HCT116 (cell line): Measurements from ENCODE around the gene SOX1.

Experiments
- CBX3 ChIP-seq: IDR thresholded peaks from 2 replicates; pipeline ENCODE4 v1.6.1; 2012; ENCODE audit warnings: low read depth
- EZH2 ChIP-seq: fragments of 200-600 bp; sonication (generic); IDR thresholded peaks from 2 replicates; pipeline ENCODE4 v1.6.1; 2017; ENCODE audit warnings: antibody characterized with exemption, mixed run types
- EZH2phosphoT487 ChIP-seq: fragments of 200-600 bp; IDR thresholded peaks from 2 replicates; pipeline ENCODE4 v1.6.1; 2018; ENCODE audit warnings: antibody characterized with exemption, borderline replicate concordance
- POLR2A ChIP-seq: IDR thresholded peaks from 2 replicates; pipeline ENCODE4 v1.7.0; 2011; ENCODE audit warnings: borderline replicate concordance; ENCODE audit not compliant: insufficient read depth, insufficient read length; ENCODE audit errors: extremely low read depth
- POLR2AphosphoS5 ChIP-seq: IDR thresholded peaks from 2 replicates; pipeline ENCODE4 v1.6.1; 2011; ENCODE audit warnings: mild to moderate bottlenecking, low read depth, low read length, moderate library complexity
- RAD21 ChIP-seq: IDR thresholded peaks from 2 replicates; pipeline ENCODE4 v1.6.1; 2012; ENCODE audit warnings: low read depth, mild to moderate bottlenecking
- SIN3A ChIP-seq: IDR thresholded peaks from 2 replicates; pipeline ENCODE4 v1.6.1; 2012; ENCODE audit warnings: low read depth
- SP1 ChIP-seq: IDR thresholded peaks from 2 replicates; pipeline ENCODE4 v1.6.1; 2012; ENCODE audit warnings: low read depth
- ZNF274 ChIP-seq: fragments of 200-500 bp; sonication (Bioruptor generic); IDR thresholded peaks from 2 replicates; pipeline ENCODE4 v1.6.1; 2014; ENCODE audit warnings: mild to moderate bottlenecking, low read depth, low read length, inconsistent platforms
- TF ChIP-seq, protein P1 (sequence below), 3 experiments: fragments of 200-600 bp in 1 of 3; sonication (generic) in 1 of 3; IDR thresholded peaks in 2 of 3; conservative IDR thresholded peaks in 1 of 3; 2 replicates each; pipeline ENCODE4 v1.5.1; 2012 to 2017; ENCODE audit warnings: low read depth in 2 of 3, low read length in 2 of 3, antibody characterized with exemption in 1 of 3, borderline replicate concordance in 1 of 3, control low read depth in 1 of 3, mild to moderate bottlenecking in 1 of 3, mixed read lengths in 1 of 3, mixed run types in 1 of 3, moderate library complexity in 1 of 3; ENCODE audit not compliant: insufficient read depth in 1 of 3
- TF ChIP-seq, protein P2 (sequence below): IDR thresholded peaks from 2 replicates; pipeline ENCODE4 v1.6.1; 2012
- TF ChIP-seq, protein P3 (sequence below): IDR thresholded peaks from 2 replicates; pipeline ENCODE4 v1.6.1; 2011; ENCODE audit warnings: mild to moderate bottlenecking, low read length, moderate library complexity; ENCODE audit not compliant: insufficient replicate concordance; ENCODE audit errors: extremely low read depth

DNA sequence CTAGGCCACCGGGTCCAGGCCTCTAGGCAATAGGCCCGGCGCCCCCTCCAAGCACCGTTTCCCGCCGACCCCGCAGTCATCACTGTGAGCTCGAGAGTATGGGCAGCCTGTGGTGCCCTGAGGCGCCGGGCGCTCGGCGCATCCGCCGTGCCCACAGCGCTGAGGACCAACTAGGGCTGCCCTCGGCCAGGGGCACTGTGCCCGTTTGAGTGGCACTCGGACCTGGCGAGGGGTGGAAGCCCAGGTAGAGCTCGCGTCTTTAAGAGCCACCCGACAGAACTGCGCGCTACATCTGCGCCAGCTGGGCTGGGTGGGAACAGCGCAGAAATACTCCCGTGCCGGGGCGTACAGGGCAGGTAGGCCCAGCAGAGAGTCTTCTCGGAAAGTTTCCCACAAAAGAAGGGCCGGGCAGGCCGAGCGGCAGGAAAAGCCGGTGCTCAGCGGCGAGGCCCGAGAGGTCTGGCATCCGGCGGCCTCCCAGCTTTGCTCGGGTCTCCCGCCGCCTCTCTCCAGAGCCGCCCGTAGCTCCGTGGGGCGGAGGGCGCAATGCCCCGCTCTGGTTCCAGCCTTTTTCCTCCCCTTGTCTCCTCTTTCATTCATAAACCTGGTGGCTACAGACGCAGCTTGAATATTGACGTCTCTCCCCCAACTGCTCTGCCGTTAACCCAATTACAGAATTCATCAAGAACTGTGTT, 5.4 kb upstream of the SOX1 start:
- TF ChIP-seq, protein P1, sequence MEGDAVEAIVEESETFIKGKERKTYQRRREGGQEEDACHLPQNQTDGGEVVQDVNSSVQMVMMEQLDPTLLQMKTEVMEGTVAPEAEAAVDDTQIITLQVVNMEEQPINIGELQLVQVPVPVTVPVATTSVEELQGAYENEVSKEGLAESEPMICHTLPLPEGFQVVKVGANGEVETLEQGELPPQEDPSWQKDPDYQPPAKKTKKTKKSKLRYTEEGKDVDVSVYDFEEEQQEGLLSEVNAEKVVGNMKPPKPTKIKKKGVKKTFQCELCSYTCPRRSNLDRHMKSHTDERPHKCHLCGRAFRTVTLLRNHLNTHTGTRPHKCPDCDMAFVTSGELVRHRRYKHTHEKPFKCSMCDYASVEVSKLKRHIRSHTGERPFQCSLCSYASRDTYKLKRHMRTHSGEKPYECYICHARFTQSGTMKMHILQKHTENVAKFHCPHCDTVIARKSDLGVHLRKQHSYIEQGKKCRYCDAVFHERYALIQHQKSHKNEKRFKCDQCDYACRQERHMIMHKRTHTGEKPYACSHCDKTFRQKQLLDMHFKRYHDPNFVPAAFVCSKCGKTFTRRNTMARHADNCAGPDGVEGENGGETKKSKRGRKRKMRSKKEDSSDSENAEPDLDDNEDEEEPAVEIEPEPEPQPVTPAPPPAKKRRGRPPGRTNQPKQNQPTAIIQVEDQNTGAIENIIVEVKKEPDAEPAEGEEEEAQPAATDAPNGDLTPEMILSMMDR (IDR thresholded peaks at IDR 0.05 in 2 of 3, conservative IDR thresholded peaks at IDR 0.05 in 1 of 3; ENCODE audit: borderline replicate concordance in 1 of 3, insufficient read depth in 1 of 3, low read depth in 2 of 3, low read length in 2 of 3) = no peak
- TF ChIP-seq ZNF274 (no peak), POLR2A (no peak), CBX3 (no peak), POLR2AphosphoS5 (no peak), SIN3A (no peak), EZH2 (no peak), RAD21 (no peak), EZH2phosphoT487 (no peak), SP1 (no peak)
- TF ChIP-seq, protein P2, sequence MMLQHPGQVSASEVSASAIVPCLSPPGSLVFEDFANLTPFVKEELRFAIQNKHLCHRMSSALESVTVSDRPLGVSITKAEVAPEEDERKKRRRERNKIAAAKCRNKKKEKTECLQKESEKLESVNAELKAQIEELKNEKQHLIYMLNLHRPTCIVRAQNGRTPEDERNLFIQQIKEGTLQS = no peak
- TF ChIP-seq, protein P3, sequence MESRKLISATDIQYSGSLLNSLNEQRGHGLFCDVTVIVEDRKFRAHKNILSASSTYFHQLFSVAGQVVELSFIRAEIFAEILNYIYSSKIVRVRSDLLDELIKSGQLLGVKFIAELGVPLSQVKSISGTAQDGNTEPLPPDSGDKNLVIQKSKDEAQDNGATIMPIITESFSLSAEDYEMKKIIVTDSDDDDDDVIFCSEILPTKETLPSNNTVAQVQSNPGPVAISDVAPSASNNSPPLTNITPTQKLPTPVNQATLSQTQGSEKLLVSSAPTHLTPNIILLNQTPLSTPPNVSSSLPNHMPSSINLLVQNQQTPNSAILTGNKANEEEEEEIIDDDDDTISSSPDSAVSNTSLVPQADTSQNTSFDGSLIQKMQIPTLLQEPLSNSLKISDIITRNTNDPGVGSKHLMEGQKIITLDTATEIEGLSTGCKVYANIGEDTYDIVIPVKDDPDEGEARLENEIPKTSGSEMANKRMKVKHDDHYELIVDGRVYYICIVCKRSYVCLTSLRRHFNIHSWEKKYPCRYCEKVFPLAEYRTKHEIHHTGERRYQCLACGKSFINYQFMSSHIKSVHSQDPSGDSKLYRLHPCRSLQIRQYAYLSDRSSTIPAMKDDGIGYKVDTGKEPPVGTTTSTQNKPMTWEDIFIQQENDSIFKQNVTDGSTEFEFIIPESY = no peak
